Measurements from ENCODE around the gene NECTIN3.
A peak's percentile ranks its signal among the peaks of the same experiment; 100 is the strongest.

Gene NECTIN3

DNA sequence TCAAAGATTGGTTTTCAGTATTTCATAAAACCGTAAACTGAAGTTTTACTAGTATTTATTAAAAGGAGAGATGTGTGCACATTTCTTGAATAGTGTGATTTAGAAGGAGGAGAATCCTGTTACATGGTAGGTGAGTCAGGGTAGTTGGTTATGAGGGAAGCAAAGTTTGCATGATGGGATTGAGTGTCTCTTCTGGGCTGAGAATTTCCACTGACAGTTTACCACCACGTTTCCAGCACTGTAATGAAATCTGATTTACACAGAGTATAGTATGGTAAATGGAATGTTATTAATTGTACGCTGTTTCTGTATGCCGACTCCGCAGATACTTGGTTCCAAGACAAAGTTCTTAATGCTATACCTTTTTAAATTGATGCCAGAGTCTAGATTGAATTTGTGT lies 1.6 kb downstream of the NECTIN3 start:
- no peaks in the 10 kb centered on the region for H3K27me3 ChIP-seq (replicated peaks)
- TF ChIP-seq, protein P1, sequence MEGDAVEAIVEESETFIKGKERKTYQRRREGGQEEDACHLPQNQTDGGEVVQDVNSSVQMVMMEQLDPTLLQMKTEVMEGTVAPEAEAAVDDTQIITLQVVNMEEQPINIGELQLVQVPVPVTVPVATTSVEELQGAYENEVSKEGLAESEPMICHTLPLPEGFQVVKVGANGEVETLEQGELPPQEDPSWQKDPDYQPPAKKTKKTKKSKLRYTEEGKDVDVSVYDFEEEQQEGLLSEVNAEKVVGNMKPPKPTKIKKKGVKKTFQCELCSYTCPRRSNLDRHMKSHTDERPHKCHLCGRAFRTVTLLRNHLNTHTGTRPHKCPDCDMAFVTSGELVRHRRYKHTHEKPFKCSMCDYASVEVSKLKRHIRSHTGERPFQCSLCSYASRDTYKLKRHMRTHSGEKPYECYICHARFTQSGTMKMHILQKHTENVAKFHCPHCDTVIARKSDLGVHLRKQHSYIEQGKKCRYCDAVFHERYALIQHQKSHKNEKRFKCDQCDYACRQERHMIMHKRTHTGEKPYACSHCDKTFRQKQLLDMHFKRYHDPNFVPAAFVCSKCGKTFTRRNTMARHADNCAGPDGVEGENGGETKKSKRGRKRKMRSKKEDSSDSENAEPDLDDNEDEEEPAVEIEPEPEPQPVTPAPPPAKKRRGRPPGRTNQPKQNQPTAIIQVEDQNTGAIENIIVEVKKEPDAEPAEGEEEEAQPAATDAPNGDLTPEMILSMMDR (IDR thresholded peaks at IDR 0.05; ENCODE audit: low read depth, low read length, missing control alignments), result no peak
- H3K4me3 ChIP-seq (ENCODE audit: low read depth, low read length), result peak overlapping the region; percentile 86
- DNase-seq, result peak; percentile 20
- H3K27ac ChIP-seq, result peak overlapping the region; percentile 82
- no peaks in the 10 kb centered on the region for H3K36me3 ChIP-seq (replicated peaks)
- in situ Hi-C loops (cut with HindIII; ENCODE audit: low pct_ligation_motif_present, low sequenced_read_pairs), result no loop called here

DNA sequence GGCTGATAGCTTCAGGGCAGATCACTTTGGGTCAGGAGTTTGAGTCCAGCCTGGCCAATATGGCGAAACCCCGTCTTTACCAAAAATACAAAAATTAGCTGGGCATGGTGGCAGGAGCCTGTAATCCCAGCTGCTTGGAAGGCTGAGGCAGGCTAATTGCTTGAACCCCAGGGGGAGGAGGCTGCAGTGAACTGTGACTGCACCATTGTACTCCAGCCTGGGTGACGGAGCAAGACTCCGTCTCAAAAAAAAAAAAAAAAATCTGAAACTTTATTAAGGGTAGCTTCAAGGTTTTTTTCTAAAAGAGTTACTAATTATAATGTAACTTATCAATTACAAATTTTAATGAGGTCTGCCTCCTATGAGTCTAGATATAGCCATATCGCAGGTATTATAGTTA lies 5.1 kb downstream of the NECTIN3 start:
- Histone ChIP-seq H3K27me3 (replicated peaks) (no peaks in the 10 kb centered on the region), H3K36me3 (replicated peaks) (no peaks in the 10 kb centered on the region), H3K27ac (no peak overlapping the region), H3K4me3 (ENCODE audit: low read depth, low read length) (no peak overlapping the region)
- TF ChIP-seq, protein P1 (IDR thresholded peaks at IDR 0.05; ENCODE audit: low read depth, low read length, missing control alignments), result no peak
- DNase-seq, result no peak
- in situ Hi-C loops (cut with HindIII; ENCODE audit: low pct_ligation_motif_present, low sequenced_read_pairs), result no loop called here

DNA sequence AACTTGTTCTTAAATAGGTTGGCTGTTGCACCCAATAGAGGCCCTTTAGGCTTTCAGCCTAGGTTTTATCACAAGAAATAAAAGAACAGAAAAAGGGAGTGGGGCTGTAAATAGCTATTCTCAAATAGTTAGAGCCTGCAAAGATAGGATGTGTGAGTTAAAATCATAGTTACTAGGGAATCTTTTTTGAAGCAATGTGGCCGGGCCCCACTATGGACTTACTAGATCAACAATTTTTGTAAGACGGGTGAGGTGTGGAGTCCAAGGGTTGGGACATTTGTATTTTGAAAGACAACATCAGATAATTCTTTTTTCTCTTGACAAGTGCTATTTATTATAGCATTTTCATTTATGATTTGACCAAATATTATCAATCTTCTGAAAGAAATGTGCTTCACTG lies 5.8 kb downstream of the NECTIN3 start:
- no peak overlapping the region for H3K27ac ChIP-seq
- H3K27me3 ChIP-seq (replicated peaks), result no peaks in the 10 kb centered on the region
- DNase-seq, result no peak
- H3K36me3 ChIP-seq (replicated peaks), result no peaks in the 10 kb centered on the region
- in situ Hi-C loops (cut with HindIII; ENCODE audit: low pct_ligation_motif_present, low sequenced_read_pairs), result no loop called here
- no peak overlapping the region for H3K4me3 ChIP-seq (ENCODE audit: low read depth, low read length)
- TF ChIP-seq, protein P1 (IDR thresholded peaks at IDR 0.05; ENCODE audit: low read depth, low read length, missing control alignments), result no peak

DNA sequence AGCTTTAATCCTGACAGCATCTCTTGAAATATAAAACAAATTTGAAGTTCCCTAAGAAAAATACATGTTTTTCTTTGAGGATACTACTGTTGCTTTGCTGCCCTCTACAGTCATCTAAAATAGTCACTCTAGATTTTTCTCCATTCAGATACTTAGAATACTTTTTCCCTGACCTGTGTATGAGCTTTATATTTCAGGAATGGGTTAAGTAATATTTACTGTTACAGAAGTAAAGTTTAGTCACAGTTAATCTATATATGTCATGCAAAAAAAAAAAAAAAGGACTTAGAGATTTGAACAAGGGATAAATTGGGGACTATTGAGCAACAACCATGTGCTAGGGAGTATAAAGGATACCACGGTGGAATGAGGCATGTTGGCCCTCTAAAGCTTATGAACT lies 8.8 kb downstream of the NECTIN3 start:
- TF ChIP-seq, protein P1 (IDR thresholded peaks at IDR 0.05; ENCODE audit: low read depth, low read length, missing control alignments), result peak; percentile 34
- H3K36me3 ChIP-seq (replicated peaks), result no peaks in the 10 kb centered on the region
- no peaks in the 10 kb centered on the region for H3K27me3 ChIP-seq (replicated peaks)
- no peak for DNase-seq
- in situ Hi-C loops (cut with HindIII; ENCODE audit: low pct_ligation_motif_present, low sequenced_read_pairs), result no loop called here
- no peak overlapping the region for H3K4me3 ChIP-seq (ENCODE audit: low read depth, low read length)
- peak overlapping the region; percentile 19 for H3K27ac ChIP-seq

DNA sequence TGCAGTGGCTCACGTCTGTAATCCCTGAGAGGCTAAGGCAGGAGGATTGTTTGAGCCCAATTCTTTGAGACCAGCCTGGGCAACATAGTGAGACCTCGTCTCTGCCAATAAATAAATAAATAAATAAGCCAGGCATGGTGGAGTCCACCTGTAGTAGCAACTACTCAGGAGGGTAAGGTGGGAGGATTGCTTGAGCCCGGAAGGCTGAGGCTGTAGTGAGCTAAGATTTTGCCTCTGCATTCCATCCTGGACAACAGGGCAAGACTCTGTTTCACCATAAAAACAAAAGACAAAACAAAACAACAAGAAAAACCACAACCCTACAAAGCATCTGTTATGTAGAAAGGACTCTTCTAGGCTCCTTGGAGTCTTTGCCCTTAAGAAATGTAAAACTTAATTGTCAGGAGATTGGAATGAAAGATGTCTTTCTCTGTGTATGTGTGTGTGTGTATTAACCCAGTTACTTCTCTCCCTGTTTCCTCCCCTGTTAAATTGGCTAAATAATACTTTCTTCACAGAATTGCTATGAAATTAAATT lies 9.5 kb downstream of the NECTIN3 start:
- H3K27ac ChIP-seq, result peak overlapping the region; percentile 19
- no peak overlapping the region for H3K4me3 ChIP-seq (ENCODE audit: low read depth, low read length)
- DNase-seq, result no peak
- TF ChIP-seq, protein P1 (IDR thresholded peaks at IDR 0.05; ENCODE audit: low read depth, low read length, missing control alignments), result no peak
- H3K27me3 ChIP-seq (replicated peaks), result no peaks in the 10 kb centered on the region
- in situ Hi-C loops (cut with HindIII; ENCODE audit: low pct_ligation_motif_present, low sequenced_read_pairs), result no loop called here
- H3K36me3 ChIP-seq (replicated peaks), result no peaks in the 10 kb centered on the region

DNA sequence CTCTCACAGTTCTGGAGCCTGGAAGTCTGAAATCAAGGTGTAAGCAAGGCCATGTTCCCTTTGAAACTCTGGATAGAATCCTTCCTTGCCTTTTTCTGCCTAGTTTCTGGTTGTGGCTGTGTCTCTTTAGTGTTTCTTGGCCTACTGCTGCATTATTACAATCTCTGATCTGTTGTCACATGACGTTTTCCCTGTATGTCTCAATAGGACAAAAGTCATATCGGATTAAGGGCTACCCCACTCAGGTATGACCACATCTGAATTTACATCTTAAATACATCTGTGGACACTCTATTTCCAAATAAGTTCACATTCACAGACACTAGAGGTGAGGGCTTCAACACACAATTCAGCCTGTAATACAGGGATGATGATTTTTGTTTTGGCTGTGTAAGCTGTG lies 13.3 kb downstream of the NECTIN3 start:
- no peak overlapping the region for H3K4me3 ChIP-seq (ENCODE audit: low read depth, low read length)
- H3K27ac ChIP-seq, result no peak overlapping the region
- in situ Hi-C loops (cut with HindIII; ENCODE audit: low pct_ligation_motif_present, low sequenced_read_pairs), result no loop called here
- DNase-seq, result no peak
- TF ChIP-seq, protein P1 (IDR thresholded peaks at IDR 0.05; ENCODE audit: low read depth, low read length, missing control alignments), result no peak
- no peaks in the 10 kb centered on the region for H3K36me3 ChIP-seq (replicated peaks)
- H3K27me3 ChIP-seq (replicated peaks), result no peaks in the 10 kb centered on the region

All from brain microvascular endothelial cell (primary cell).